Erythroblast (primary cell): ENCODE measurements around the gene MTG2.

Experiments
- GATA1 ChIP-seq: IDR thresholded peaks from 2 replicates; pipeline ENCODE4 v1.6.1; 2011; ENCODE audit warnings: low read depth, mild to moderate bottlenecking, control low read depth, low read length, moderate library complexity
- POLR2A ChIP-seq: IDR thresholded peaks from 2 replicates; pipeline ENCODE4 v1.6.1; 2011; ENCODE audit warnings: mild to moderate bottlenecking, low read length

DNA sequence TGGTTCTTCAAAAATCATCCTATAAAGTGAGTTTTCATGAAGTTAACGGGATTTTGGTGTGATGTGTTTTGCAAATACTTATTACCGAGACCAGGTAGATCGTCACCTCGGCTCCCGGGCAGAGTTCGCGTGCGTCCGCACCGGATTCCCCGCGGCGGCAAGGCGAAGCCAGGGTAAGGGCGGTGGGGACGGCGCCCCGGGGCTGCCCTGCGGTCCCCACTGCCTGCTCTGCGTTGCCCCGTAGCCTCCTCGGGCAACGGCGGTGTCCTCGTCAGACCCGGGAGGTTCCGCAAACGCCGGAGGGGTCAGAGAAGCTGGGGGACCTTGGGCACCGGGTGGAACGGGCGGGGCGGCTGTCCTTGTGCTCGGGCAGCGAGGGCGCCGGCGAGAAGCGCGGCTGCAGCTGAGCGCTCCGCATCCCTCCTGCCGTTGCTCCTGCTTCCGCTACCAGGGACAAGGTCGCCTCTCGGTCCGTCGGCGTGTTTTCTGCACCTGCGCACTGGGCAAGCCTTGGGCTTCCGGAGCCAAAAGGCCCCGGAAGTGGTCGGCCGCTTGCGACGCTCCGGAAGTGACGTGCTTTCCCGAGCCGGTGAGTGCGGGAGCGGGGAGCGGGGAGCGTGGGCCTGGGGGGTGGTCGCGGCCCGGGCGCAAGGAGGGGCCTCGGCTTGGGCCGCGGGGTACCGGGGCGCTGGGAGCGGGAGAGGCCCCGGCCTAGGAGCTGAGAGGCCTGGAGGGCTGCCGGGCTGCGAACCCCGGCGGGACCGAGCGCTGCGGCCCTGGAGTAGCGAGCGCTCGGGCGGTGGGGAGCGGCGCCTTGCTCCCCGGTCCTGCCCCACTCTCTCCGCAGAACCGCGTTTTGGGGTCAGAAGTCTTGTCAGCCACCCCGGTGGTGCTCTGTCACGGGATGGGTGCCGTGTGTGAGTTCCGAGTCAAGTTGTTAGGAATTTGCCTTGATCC, at the start of gene MTG2:
- peak; percentile 95 for TF ChIP-seq POLR2A
- no peak for TF ChIP-seq GATA1
